Esophagus muscularis mucosa (tissue), 4 donors: Measurements from ENCODE around the gene SAP30. TPM values are rescaled to one million over a fixed set of nuclear protein-coding genes. Genes with fewer than 3 reads are reported as not detected.

Source experiments
- DNase-seq: peaks from one replicate; pipeline ENCODE4 v3.0.0-alpha.2; 2017; ENCODE audit errors: extremely low spot score
- H3K27ac ChIP-seq, 4 donors: fragments of 200-600 bp; sonication (generic); replicated peaks in 1 of 4; 1 replicate in 3 of 4; 2 replicates in 1 of 4; pipeline ENCODE4 v1.5.1; 2016 to 2019; ENCODE audit warnings: mild to moderate bottlenecking in 1 of 4
- H3K27me3 ChIP-seq, 4 donors: fragments of 200-600 bp; sonication (generic); one replicate each; pipeline versions ENCODE4 v1.5.1 to v1.6.0; 2016 to 2019
- H3K36me3 ChIP-seq, 4 donors: fragments of 200-600 bp; sonication (generic); one replicate each; pipeline ENCODE4 v1.5.1; 2016 to 2019
- H3K4me1 ChIP-seq, 4 donors: fragments of 200-600 bp; sonication (generic); one replicate each; pipeline ENCODE4 v1.5.1; 2016 to 2019
- H3K4me3 ChIP-seq, 4 donors: fragments of 200-600 bp; sonication (generic); 1 replicate in 2 of 4; 2 replicates in 2 of 4; pipeline ENCODE4 v1.5.1; 2016 to 2019; ENCODE audit warnings: mild to moderate bottlenecking in 4 of 4, moderate library complexity in 1 of 4
- H3K9me3 ChIP-seq, 4 donors: fragments of 200-600 bp; sonication (generic); 1 replicate in 3 of 4; 2 replicates in 1 of 4; pipeline ENCODE4 v1.5.1; 2016 to 2019
- EP300 ChIP-seq: sonication (generic); formaldehyde crosslinking; IDR thresholded peaks from one replicate; pipeline ENCODE4 v1.6.1; 2017; ENCODE audit warnings: antibody characterized with exemption
- POLR2A ChIP-seq: fragments of 450-650 bp; IDR thresholded peaks from one replicate; pipeline ENCODE4 v1.6.1; 2017; ENCODE audit warnings: antibody characterized with exemption, moderate library complexity, mild to moderate bottlenecking, low read depth
- POLR2AphosphoS5 ChIP-seq, 2 donors: sonication (generic); formaldehyde crosslinking; IDR thresholded peaks; one replicate each; pipeline ENCODE4 v1.6.1; 2017; ENCODE audit warnings: antibody characterized with exemption in 2 of 2
- WGBS: methylation state at CpG from one replicate; pipeline ENCODE4 v1.1.5; 2018; 5-methylcytosine and 5-hydroxymethylcytosine counted together
- intact Hi-C: fragments of 100-400 bp; cut with DNase I; formaldehyde crosslinking; loops from one replicate; pipeline ENCODE4 v1.15.1; 2023
- total RNA-seq, 4 donors: library from RNA; depleted of rRNA; stranded (reverse); fragments of >200 nt; gene quantifications; one replicate each; pipeline versions ENCODE4 v1.1.0 to v1.2.1, GENCODE V29; 2016
- TF ChIP-seq, protein P1 (sequence below), 3 experiments: fragments of 200-600 bp in 2 of 3; fragments of 450-650 bp in 1 of 3; sonication (generic) in 2 of 3; IDR thresholded peaks; one replicate each; pipeline ENCODE4 v1.5.1; 2017 to 2019; ENCODE audit warnings: antibody characterized with exemption in 3 of 3, mild to moderate bottlenecking in 2 of 3, moderate library complexity in 1 of 3

SAP30 gene, protein sequence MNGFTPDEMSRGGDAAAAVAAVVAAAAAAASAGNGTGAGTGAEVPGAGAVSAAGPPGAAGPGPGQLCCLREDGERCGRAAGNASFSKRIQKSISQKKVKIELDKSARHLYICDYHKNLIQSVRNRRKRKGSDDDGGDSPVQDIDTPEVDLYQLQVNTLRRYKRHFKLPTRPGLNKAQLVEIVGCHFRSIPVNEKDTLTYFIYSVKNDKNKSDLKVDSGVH
- total RNA-seq, result 10 to 100 TPM; 39.6 to 56.2 (median 43.7) TPM

GRCh38 chr4:173370477-173371291 is at the start of gene SAP30:
Gene SAP30 (plus strand): TSS chr4:173370954. CDS start chr4:173371183, 229 bp downstream.
- peak; percentile 100 for DNase-seq
- Histone ChIP-seq H3K36me3 (peaks cover 0 to 1% (median 0%) of the 10 kb centered on the region in 4 donors), H3K27me3 (no peaks in the 10 kb centered on the region), H3K4me3 (peak within 1 kb of the TSS; percentile 74 to 90 (median 88)), H3K27ac (peak within 1 kb of the TSS; percentile 89 to 95 (median 93)), H3K9me3 (no peaks in the 10 kb centered on the region), H3K4me1 (peaks cover 21 to 65% (median 53%) of the 10 kb centered on the region in 4 donors)
- peak; percentile 100 for TF ChIP-seq POLR2AphosphoS5 (IDR thresholded peaks at IDR 0.05)
- TF ChIP-seq POLR2A, result peak; percentile 98
- TF ChIP-seq, protein P1, sequence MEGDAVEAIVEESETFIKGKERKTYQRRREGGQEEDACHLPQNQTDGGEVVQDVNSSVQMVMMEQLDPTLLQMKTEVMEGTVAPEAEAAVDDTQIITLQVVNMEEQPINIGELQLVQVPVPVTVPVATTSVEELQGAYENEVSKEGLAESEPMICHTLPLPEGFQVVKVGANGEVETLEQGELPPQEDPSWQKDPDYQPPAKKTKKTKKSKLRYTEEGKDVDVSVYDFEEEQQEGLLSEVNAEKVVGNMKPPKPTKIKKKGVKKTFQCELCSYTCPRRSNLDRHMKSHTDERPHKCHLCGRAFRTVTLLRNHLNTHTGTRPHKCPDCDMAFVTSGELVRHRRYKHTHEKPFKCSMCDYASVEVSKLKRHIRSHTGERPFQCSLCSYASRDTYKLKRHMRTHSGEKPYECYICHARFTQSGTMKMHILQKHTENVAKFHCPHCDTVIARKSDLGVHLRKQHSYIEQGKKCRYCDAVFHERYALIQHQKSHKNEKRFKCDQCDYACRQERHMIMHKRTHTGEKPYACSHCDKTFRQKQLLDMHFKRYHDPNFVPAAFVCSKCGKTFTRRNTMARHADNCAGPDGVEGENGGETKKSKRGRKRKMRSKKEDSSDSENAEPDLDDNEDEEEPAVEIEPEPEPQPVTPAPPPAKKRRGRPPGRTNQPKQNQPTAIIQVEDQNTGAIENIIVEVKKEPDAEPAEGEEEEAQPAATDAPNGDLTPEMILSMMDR (IDR thresholded peaks at IDR 0.05), result no peak
- intact Hi-C loops, result loop anchor here (5.0 kb wide), 1 partner anchor 42 kb away; no protein-coding TSS in a partner anchor
- under 1% methylated on average over 45 of the region's 72 CpGs for WGBS

- DNase-seq, result no peak
- Histone ChIP-seq H3K9me3 (no peaks in the 10 kb centered on the region), H3K36me3 (peaks cover 10 to 67% (median 19%) of the 10 kb centered on the region in 4 donors), H3K27me3 (no peaks in the 10 kb centered on the region), H3K4me3 (no peak overlapping the region), H3K4me1 (no peaks in the 10 kb centered on the region), H3K27ac (no peak overlapping the region)
- 98% methylated on average over 5 of the region's 5 CpGs for WGBS
- no peak for TF ChIP-seq POLR2A
- no peak for TF ChIP-seq POLR2AphosphoS5 (IDR thresholded peaks at IDR 0.05)
- TF ChIP-seq, protein P1 (IDR thresholded peaks at IDR 0.05), result no peak
- TF ChIP-seq EP300, result no peak
- intact Hi-C loops, result no loop called here
Measured at GRCh38 chr4:173325007-173325736, 45.6 kb upstream of the SAP30 start.

DNA sequence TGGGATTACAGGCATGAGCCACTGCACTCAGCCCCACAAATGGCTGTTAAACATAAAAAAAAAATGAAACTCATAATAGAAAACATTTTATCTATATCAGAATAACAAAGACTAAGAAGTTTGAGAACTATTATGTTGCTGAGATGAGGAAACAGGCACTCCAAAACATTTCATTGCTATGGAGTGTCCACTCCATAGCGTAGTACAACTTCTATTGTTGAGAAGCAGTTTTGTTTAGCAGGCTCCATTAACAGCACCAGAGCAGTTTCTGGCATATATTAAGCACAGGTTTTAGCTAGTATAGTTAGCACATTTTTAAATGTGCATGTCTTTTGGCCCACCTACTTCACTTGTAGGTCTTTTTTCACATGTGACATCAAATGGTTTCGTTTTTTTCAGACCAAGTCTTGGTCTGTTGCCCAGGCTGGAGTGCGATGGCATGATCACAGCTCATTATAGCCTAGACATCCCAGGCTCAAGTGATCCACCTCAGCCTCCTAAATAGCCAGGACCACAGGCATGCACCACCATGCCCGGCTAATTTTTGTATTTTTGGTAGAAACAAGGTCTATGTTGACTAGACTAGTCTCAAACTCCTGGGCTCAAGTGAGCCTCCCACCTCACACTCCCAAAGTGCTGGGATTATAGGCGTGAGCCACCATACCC is 42.4 kb upstream of the SAP30 start:
- Histone ChIP-seq H3K4me1 (peaks cover 14 to 29% (median 28%) of the 10 kb centered on the region in 4 donors), H3K4me3 (no peak overlapping the region), H3K27me3 (no peaks in the 10 kb centered on the region), H3K27ac (no peak overlapping the region), H3K36me3 (peaks cover 6 to 67% (median 32%) of the 10 kb centered on the region in 4 donors), H3K9me3 (no peaks in the 10 kb centered on the region)
- no peak for TF ChIP-seq POLR2A
- TF ChIP-seq POLR2AphosphoS5 (IDR thresholded peaks at IDR 0.05), result no peak
- no peak for TF ChIP-seq EP300
- no peak for DNase-seq
- intact Hi-C loops, result no loop called here
- 83% methylated on average over 5 of the region's 5 CpGs for WGBS

DNA sequence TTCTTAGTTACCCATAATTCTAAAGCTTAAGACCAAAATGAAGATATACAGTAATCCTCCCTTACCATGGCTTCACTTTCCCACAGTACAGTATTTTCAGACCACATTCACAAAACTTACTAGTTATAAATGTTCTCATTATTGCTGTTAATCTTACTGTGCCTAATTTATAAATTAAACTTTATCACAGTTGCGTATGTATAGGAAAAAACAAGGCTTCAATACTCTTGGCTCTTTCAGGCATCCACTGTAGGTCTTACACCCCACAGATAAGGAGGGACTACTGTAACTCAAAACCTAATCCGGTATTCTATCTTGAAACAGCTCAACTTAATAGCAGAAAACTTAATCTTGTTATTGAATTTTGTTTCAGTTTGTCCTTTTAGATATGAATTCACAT is 40.2 kb upstream of the SAP30 start:
- no peak overlapping the region for H3K27ac ChIP-seq
- 90% methylated on average over 2 of the region's 2 CpGs for WGBS
- no peaks in the 10 kb centered on the region for H3K9me3 ChIP-seq
- peaks cover 6 to 58% (median 32%) of the 10 kb centered on the region in 4 donors for H3K36me3 ChIP-seq
- no peak for DNase-seq
- intact Hi-C loops, result loop anchor here (5.0 kb wide), 1 partner anchor 87 kb away; no protein-coding TSS in a partner anchor
- H3K4me1 ChIP-seq, result peaks cover 14 to 34% (median 33%) of the 10 kb centered on the region in 4 donors
- H3K27me3 ChIP-seq, result no peaks in the 10 kb centered on the region
- no peak overlapping the region for H3K4me3 ChIP-seq
- TF ChIP-seq, protein P1 (IDR thresholded peaks at IDR 0.05), result no peak
- TF ChIP-seq POLR2AphosphoS5 (IDR thresholded peaks at IDR 0.05), result no peak
- TF ChIP-seq POLR2A, result no peak
- TF ChIP-seq EP300, result no peak
